K562 (cell line): ENCODE results near the gene OR10H5. TPM values are rescaled to one million over a fixed set of nuclear protein-coding genes. Genes with fewer than 3 reads are reported as not detected.

Experiments used
- CBFA2T3 ChIP-seq: fragments of 450-650 bp; IDR thresholded peaks from 2 replicates; pipeline ENCODE4 v1.6.1; 2017
- CBX3 ChIP-seq, 2 experiments: IDR thresholded peaks; 1 replicate in 1 of 2; 2 replicates in 1 of 2; pipeline ENCODE4 v1.6.1; 2012; ENCODE audit warnings: inconsistent platforms in 2 of 2, low read length in 2 of 2, borderline replicate concordance in 1 of 2, control low read depth in 1 of 2
- CREB1 ChIP-seq, 2 experiments: sonication (generic) in 1 of 2; formaldehyde crosslinking in 1 of 2; IDR thresholded peaks; 2 replicates each; pipeline versions ENCODE4 v1.6.1 to v1.8.0; 2012 to 2022; ENCODE audit warnings: inconsistent platforms in 1 of 2, mild to moderate bottlenecking in 1 of 2, missing genetic modification reagents in 1 of 2, moderate library complexity in 1 of 2
- EP300 ChIP-seq: IDR thresholded peaks from 2 replicates; pipeline ENCODE4 v1.6.1; 2012; ENCODE audit warnings: low read length, improper control_type of control experiment
- FOXK1 ChIP-seq: sonication (generic); formaldehyde crosslinking; IDR thresholded peaks from 2 replicates; pipeline ENCODE4 v1.8.0; 2022; ENCODE audit warnings: missing genetic modification reagents, mild to moderate bottlenecking, borderline replicate concordance
- FOXK2 ChIP-seq, 2 experiments: fragments of 450-650 bp; IDR thresholded peaks in 1 of 2; conservative IDR thresholded peaks in 1 of 2; 2 replicates each; pipeline ENCODE4 v1.6.1; 2016; ENCODE audit warnings: low read depth in 2 of 2, mild to moderate bottlenecking in 1 of 2
- GTF2A2 ChIP-seq: IDR thresholded peaks from 2 replicates; pipeline ENCODE4 v1.6.1; 2016; ENCODE audit warnings: mild to moderate bottlenecking, missing genetic modification characterization, missing compliant biosample characterization
- HDAC3 ChIP-seq: fragments of 450-650 bp; IDR thresholded peaks from 2 replicates; pipeline ENCODE4 v1.6.1; 2018; ENCODE audit warnings: borderline replicate concordance, mild to moderate bottlenecking, moderate library complexity; ENCODE audit not compliant: partially characterized antibody
- HDAC8 ChIP-seq: fragments of 450-650 bp; IDR thresholded peaks from 2 replicates; pipeline ENCODE4 v1.6.1; 2016; ENCODE audit warnings: mild to moderate bottlenecking, missing genetic modification characterization, moderate library complexity, missing compliant biosample characterization
- KLF13 ChIP-seq: fragments of 450-650 bp; IDR thresholded peaks from 2 replicates; pipeline ENCODE4 v1.6.1; 2016; ENCODE audit warnings: missing genetic modification characterization, low read depth, mild to moderate bottlenecking, missing compliant biosample characterization, moderate library complexity, borderline replicate concordance
- NR1H2 ChIP-seq: sonication (generic); formaldehyde crosslinking; IDR thresholded peaks from 2 replicates; pipeline ENCODE4 v1.4.0; 2020; ENCODE audit warnings: mild to moderate bottlenecking, missing genetic modification reagents
- NR2C1 ChIP-seq, 2 experiments: fragments of 450-650 bp; IDR thresholded peaks; 2 replicates each; pipeline ENCODE4 v1.6.1; 2017; ENCODE audit warnings: mild to moderate bottlenecking in 2 of 2, antibody characterized with exemption in 1 of 2, inconsistent platforms in 1 of 2, missing compliant biosample characterization in 1 of 2, missing genetic modification characterization in 1 of 2
- NR2C2 ChIP-seq, 2 experiments: fragments of 200-800 bp in 1 of 2; sonication (Bioruptor generic) in 1 of 2; sonication (generic) in 1 of 2; formaldehyde crosslinking in 1 of 2; IDR thresholded peaks; 2 replicates each; pipeline versions ENCODE4 v1.6.1 to v1.8.0; 2016 to 2022; ENCODE audit warnings: mild to moderate bottlenecking in 1 of 2, missing compliant biosample characterization in 1 of 2, missing genetic modification characterization in 1 of 2, missing genetic modification reagents in 1 of 2
- NR3C1 ChIP-seq: sonication (generic); formaldehyde crosslinking; IDR thresholded peaks from 2 replicates; pipeline ENCODE4 v1.8.1; 2022; ENCODE audit warnings: missing genetic modification reagents
- PCBP1 ChIP-seq: fragments of 200-400 bp; formaldehyde crosslinking; IDR thresholded peaks from 2 replicates; pipeline ENCODE4 v1.6.1; 2018; ENCODE audit warnings: mild to moderate bottlenecking, low read depth, low read length; ENCODE audit not compliant: poor library complexity, severe bottlenecking
- POLR3A ChIP-seq: IDR thresholded peaks from 2 replicates; pipeline ENCODE4 v1.6.1; 2011; ENCODE audit warnings: borderline replicate concordance, mild to moderate bottlenecking, moderate library complexity; ENCODE audit not compliant: insufficient read length, insufficient read depth; ENCODE audit errors: extremely low read depth
- PTTG1 ChIP-seq: fragments of 450-650 bp; IDR thresholded peaks from 2 replicates; pipeline ENCODE4 v1.6.1; 2016; ENCODE audit warnings: low read depth, mild to moderate bottlenecking, missing genetic modification characterization, missing compliant biosample characterization
- RFX7 ChIP-seq: fragments of 250-450 bp; sonication (Bioruptor Pico); IDR thresholded peaks from 2 replicates; pipeline ENCODE4 v1.5.1; 2021; ENCODE audit warnings: mild to moderate bottlenecking
- SMAD2 ChIP-seq: fragments of 150-350 bp; IDR thresholded peaks from 2 replicates; pipeline ENCODE4 v1.6.1; 2014; ENCODE audit warnings: low read depth, mild to moderate bottlenecking, low read length
- SMAD3 ChIP-seq: fragments of 450-650 bp; formaldehyde crosslinking; conservative IDR thresholded peaks from 2 replicates; pipeline ENCODE4 v1.4.0; 2020; ENCODE audit warnings: mild to moderate bottlenecking
- SRSF7 ChIP-seq: fragments of 200-400 bp; formaldehyde crosslinking; optimal IDR thresholded peaks from 2 replicates; pipeline ENCODE3; 2017; ENCODE audit warnings: mild to moderate bottlenecking, low read depth, low read length
- TOE1 ChIP-seq, 2 experiments: fragments of 450-650 bp in 1 of 2; sonication (generic) in 1 of 2; formaldehyde crosslinking in 1 of 2; IDR thresholded peaks; 2 replicates each; pipeline versions ENCODE4 v1.7.1 to v1.8.0; 2016 to 2022; ENCODE audit warnings: borderline replicate concordance in 2 of 2, mild to moderate bottlenecking in 2 of 2, antibody characterized with exemption in 1 of 2, inconsistent platforms in 1 of 2, low read depth in 1 of 2, missing genetic modification reagents in 1 of 2, moderate library complexity in 1 of 2
- ZC3H8 ChIP-seq: fragments of 450-650 bp; IDR thresholded peaks from 2 replicates; pipeline ENCODE4 v1.6.1; 2017
- ZNF3 ChIP-seq: fragments of 250-450 bp; sonication (Bioruptor Pico); IDR thresholded peaks from 2 replicates; pipeline ENCODE4 v1.5.0; 2021; ENCODE audit warnings: mild to moderate bottlenecking, moderate library complexity
- ZNF583 ChIP-seq: fragments of 250-450 bp; sonication (Bioruptor Pico); IDR thresholded peaks from 2 replicates; pipeline ENCODE4 v1.4.0; 2020
- ZNF584 ChIP-seq: fragments of 200-800 bp; sonication (Bioruptor generic); IDR thresholded peaks from 2 replicates; pipeline ENCODE4 v1.6.1; 2016; ENCODE audit warnings: low read depth, mild to moderate bottlenecking, missing genetic modification characterization, missing compliant biosample characterization
- polyA plus RNA-seq, 8 experiments: library from polyadenylated mRNA; depleted of rRNA in 4 of 8; stranded (reverse) in 5 of 8; unstranded in 3 of 8; fragments of >200 nt; fragmentation: Nextera tagmentation in 2 of 8; fragmentation: Illumina TruSeq in 1 of 8; extraction: Ambion mirVana in 2 of 8; extraction: Trizol in 1 of 8; gene quantifications; 2 replicates each; pipeline versions ENCODE4 v1.2.1 to v1.2.3, GENCODE V29; 2011 to 2014; ENCODE audit warnings: inconsistent platforms in 1 of 8, missing spikeins in 1 of 8
- total RNA-seq, 7 experiments: library from RNA; depleted of rRNA in 6 of 7; stranded (reverse); fragments of >200 nt in 6 of 7; fragmentation: Illumina TruSeq in 2 of 7; extraction: Trizol in 2 of 7; gene quantifications; 2 replicates each; pipeline versions ENCODE4 v1.2.1 to v1.2.3, GENCODE V29; 2011 to 2021; ENCODE audit warnings: low replicate concordance in 1 of 7
- TF ChIP-seq, protein P1 (sequence below): sonication (generic); IDR thresholded peaks from 2 replicates; pipeline ENCODE4 v1.6.1; 2016
- TF ChIP-seq, protein P2 (sequence below): sonication (generic); formaldehyde crosslinking; IDR thresholded peaks from 2 replicates; pipeline ENCODE4 v1.8.0; 2022; ENCODE audit warnings: mild to moderate bottlenecking, missing genetic modification reagents

The OR10H5 gene
- total and polyA plus RNA-seq, 9 of the 15 experiments (the other 6 are each of a cell fraction or from before 2014, with no cell fraction given): not detected

- TF ChIP-seq FOXK2 (conservative IDR thresholded peaks at IDR 0.05 in 1 of 2, IDR thresholded peaks at IDR 0.05 in 1 of 2; ENCODE audit: low read depth in 2 of 2): no peak
- no peak for TF ChIP-seq CBFA2T3
- no peak for TF ChIP-seq ZNF3
- no peak for TF ChIP-seq EP300
- TF ChIP-seq KLF13 (tag): 0 out of 2 replicates have a peak, but pooled peaks have one; percentile 38
- TF ChIP-seq CREB1 (IDR thresholded peaks at IDR 0.05): no peak
- TF ChIP-seq CREB1 (CRISPR knock-in tag; IDR thresholded peaks at IDR 0.05): no peak
- no peak for TF ChIP-seq NR2C2 (CRISPR knock-in tag; IDR thresholded peaks at IDR 0.05)
- no peak for TF ChIP-seq NR2C2 (tag; IDR thresholded peaks at IDR 0.05)
- TF ChIP-seq, protein P1, sequence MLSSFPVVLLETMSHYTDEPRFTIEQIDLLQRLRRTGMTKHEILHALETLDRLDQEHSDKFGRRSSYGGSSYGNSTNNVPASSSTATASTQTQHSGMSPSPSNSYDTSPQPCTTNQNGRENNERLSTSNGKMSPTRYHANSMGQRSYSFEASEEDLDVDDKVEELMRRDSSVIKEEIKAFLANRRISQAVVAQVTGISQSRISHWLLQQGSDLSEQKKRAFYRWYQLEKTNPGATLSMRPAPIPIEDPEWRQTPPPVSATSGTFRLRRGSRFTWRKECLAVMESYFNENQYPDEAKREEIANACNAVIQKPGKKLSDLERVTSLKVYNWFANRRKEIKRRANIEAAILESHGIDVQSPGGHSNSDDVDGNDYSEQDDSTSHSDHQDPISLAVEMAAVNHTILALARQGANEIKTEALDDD: no peak
- TF ChIP-seq FOXK1: no peak
- no peak for TF ChIP-seq ZC3H8
- TF ChIP-seq ZNF584 (CRISPR knock-in tag): 0 out of 2 replicates have a peak, but pooled peaks have one; percentile 61
- TF ChIP-seq HDAC3: no peak
- TF ChIP-seq CBX3 (IDR thresholded peaks at IDR 0.05; ENCODE audit: borderline replicate concordance in 1 of 2, low read length in 2 of 2): no peak
- no peak for TF ChIP-seq TOE1 (IDR thresholded peaks at IDR 0.05; ENCODE audit: borderline replicate concordance)
- no peak for TF ChIP-seq TOE1 (CRISPR knock-in tag; IDR thresholded peaks at IDR 0.05; ENCODE audit: borderline replicate concordance, low read depth)
- peak; percentile 94; the same call in 1 of the 2 replicates for TF ChIP-seq SMAD3 (CRISPR knock-in tag)
- TF ChIP-seq RFX7 (CRISPR knock-in tag): no peak
- peak; percentile 95 for TF ChIP-seq ZNF583
- no peak for TF ChIP-seq NR3C1 (CRISPR knock-in tag)
- no peak for TF ChIP-seq PCBP1
- no peak for TF ChIP-seq SRSF7
- no peak for TF ChIP-seq POLR3A
- TF ChIP-seq NR2C1 (IDR thresholded peaks at IDR 0.05): no peak
- TF ChIP-seq NR2C1 (tag; IDR thresholded peaks at IDR 0.05): peak; percentile 85
- no peak for TF ChIP-seq NR1H2 (CRISPR knock-in tag)
- peak; percentile 91 for TF ChIP-seq GTF2A2 (tag)
- TF ChIP-seq, protein P2, sequence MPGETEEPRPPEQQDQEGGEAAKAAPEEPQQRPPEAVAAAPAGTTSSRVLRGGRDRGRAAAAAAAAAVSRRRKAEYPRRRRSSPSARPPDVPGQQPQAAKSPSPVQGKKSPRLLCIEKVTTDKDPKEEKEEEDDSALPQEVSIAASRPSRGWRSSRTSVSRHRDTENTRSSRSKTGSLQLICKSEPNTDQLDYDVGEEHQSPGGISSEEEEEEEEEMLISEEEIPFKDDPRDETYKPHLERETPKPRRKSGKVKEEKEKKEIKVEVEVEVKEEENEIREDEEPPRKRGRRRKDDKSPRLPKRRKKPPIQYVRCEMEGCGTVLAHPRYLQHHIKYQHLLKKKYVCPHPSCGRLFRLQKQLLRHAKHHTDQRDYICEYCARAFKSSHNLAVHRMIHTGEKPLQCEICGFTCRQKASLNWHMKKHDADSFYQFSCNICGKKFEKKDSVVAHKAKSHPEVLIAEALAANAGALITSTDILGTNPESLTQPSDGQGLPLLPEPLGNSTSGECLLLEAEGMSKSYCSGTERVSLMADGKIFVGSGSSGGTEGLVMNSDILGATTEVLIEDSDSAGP (CRISPR knock-in tag): no peak
- TF ChIP-seq SMAD2: no peak
- TF ChIP-seq PTTG1 (tag): peak; percentile 95
- peak; percentile 87 for TF ChIP-seq HDAC8 (tag)
These were observed 38.3 kb downstream of the OR10H5 start (continued) for GRCh38 chr19:15825753-15826152.
